Uterus (tissue), 2 donors: ENCODE measurements around the gene CAPG.

Experiments used
- POLR2A ChIP-seq, 2 donors: fragments of 450-650 bp; IDR thresholded peaks; one replicate each; pipeline ENCODE4 v1.6.1; 2016; ENCODE audit warnings: antibody characterized with exemption in 2 of 2, mild to moderate bottlenecking in 1 of 2, moderate library complexity in 1 of 2
- TF ChIP-seq, protein P1 (sequence below), 4 experiments: fragments of 200-600 bp in 2 of 4; fragments of 450-650 bp in 2 of 4; sonication (generic) in 2 of 4; IDR thresholded peaks; one replicate each; pipeline ENCODE4 v1.5.1; 2016 to 2019; ENCODE audit warnings: antibody characterized with exemption in 4 of 4, mild to moderate bottlenecking in 2 of 4, moderate library complexity in 1 of 4

DNA sequence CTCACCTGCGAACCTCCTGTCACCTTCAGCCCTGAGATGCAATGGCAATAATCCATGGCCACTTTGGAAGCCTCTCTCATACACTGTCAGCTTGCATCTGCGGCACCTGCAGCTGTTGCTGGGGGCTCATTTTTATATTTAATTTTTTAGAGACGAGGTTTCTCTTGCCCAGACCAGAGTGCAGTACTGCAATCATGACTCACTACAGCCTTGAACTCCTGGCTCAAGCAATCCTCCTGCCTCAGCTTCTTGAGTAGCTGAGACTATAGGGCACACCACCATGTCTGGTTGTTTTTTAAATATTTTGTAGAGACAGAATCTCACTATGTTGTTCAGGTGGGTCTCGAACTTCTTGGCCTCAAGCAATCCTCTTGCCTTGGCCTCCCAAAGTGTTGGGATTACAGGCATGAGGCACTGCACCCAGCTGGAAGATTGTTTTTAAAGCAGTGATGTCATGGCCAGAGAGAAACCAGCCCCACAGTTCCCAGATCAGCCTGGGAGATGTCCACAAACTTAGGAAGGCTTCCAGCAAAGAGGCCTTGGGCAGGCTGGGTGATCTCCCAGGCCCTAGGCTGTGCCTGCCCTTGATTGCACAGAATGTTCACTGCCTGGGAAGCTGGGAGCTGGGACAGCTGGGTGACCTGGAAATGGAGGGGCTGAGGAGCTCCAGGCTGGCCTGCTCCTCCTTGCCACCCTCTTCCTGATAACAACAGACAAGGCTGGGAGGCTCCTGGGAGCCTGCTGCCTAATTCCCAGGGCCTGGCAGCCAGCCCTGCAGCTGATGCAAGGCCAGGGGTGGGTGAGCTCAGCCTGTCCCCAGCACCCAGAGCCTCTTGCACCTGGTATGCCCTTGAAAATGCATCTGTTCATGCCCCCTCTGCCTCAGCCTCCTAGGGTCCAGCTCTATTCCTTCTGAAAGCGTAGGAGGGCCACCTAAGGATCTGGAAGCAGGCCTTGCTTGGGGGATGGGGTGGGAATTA lies 35.4 kb upstream of the CAPG start:
- TF ChIP-seq, protein P1, sequence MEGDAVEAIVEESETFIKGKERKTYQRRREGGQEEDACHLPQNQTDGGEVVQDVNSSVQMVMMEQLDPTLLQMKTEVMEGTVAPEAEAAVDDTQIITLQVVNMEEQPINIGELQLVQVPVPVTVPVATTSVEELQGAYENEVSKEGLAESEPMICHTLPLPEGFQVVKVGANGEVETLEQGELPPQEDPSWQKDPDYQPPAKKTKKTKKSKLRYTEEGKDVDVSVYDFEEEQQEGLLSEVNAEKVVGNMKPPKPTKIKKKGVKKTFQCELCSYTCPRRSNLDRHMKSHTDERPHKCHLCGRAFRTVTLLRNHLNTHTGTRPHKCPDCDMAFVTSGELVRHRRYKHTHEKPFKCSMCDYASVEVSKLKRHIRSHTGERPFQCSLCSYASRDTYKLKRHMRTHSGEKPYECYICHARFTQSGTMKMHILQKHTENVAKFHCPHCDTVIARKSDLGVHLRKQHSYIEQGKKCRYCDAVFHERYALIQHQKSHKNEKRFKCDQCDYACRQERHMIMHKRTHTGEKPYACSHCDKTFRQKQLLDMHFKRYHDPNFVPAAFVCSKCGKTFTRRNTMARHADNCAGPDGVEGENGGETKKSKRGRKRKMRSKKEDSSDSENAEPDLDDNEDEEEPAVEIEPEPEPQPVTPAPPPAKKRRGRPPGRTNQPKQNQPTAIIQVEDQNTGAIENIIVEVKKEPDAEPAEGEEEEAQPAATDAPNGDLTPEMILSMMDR (IDR thresholded peaks at IDR 0.05): no peak
- TF ChIP-seq POLR2A (IDR thresholded peaks at IDR 0.05): no peak
